IPS-18a (cell line): ENCODE measurements around the gene ENPEP.

Experiments used
- H3K27ac ChIP-seq: one replicate; pipeline ENCODE4 v1.5.1; 2013; ENCODE audit warnings: low read length
- H3K27me3 ChIP-seq: one replicate; pipeline ENCODE4 v1.6.1; 2013; ENCODE audit warnings: mild to moderate bottlenecking, low read length; ENCODE audit not compliant: control insufficient read depth, insufficient read depth
- H3K36me3 ChIP-seq: one replicate; pipeline ENCODE4 v1.6.1; 2013; ENCODE audit warnings: low read depth, low read length; ENCODE audit not compliant: control insufficient read depth
- H3K4me1 ChIP-seq: one replicate; pipeline ENCODE4 v1.6.1; 2013; ENCODE audit warnings: low read depth, low read length; ENCODE audit not compliant: control insufficient read depth
- H3K4me3 ChIP-seq: one replicate; pipeline ENCODE4 v1.5.1; 2013; ENCODE audit warnings: low read length
- H3K9ac ChIP-seq: one replicate; pipeline ENCODE4 v1.6.1; 2013; ENCODE audit warnings: mild to moderate bottlenecking, low read length, moderate library complexity
- H3K9me3 ChIP-seq: one replicate; pipeline ENCODE4 v1.6.1; 2013; ENCODE audit warnings: low read depth, low read length; ENCODE audit not compliant: control insufficient read depth

Gene ENPEP

DNA sequence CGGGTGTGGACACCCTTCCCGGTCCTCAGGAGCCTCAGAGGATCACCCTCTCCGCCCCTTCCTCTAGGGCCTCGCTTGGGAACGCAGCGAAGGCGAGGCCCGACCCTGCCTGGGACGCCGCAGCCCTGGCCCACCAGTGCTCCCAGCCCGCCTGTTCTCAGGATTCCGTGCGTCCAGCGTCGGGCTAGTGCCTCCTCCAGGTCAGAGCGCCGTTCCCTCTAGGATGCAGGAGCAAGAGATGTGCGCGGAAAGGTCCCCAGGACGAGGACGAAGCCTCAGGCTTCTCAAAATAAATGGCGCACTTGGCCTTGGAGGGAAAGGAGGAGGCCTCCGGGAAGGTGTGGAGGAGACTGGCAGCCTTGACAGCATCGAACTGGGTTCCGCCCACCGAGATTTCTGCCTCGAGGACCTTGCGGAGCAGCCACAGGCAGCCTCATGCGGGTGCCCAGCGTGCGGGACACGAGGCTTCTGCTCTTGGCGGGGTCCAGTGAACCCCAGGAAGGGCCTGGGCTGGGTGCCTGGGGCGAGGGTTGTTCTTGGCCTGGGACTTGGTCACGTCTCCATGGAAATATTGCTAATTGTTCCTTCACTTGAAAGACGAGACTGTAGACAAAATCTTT lies 111.8 kb downstream of the ENPEP start:
- Histone ChIP-seq H3K9me3 (no peaks in the 10 kb centered on the region), H3K36me3 (no peaks in the 10 kb centered on the region), H3K4me1 (no peaks in the 10 kb centered on the region), H3K9ac (no peak overlapping the region), H3K27ac (no peak overlapping the region), H3K4me3 (no peak overlapping the region), H3K27me3 (no peaks in the 10 kb centered on the region)

GRCh38 chr4:110589297-110589696 lies 113.3 kb downstream of the ENPEP start:
- Histone ChIP-seq H3K9ac (no peak overlapping the region), H3K4me3 (no peak overlapping the region), H3K27ac (no peak overlapping the region), H3K9me3 (no peaks in the 10 kb centered on the region), H3K27me3 (no peaks in the 10 kb centered on the region), H3K36me3 (no peaks in the 10 kb centered on the region), H3K4me1 (no peaks in the 10 kb centered on the region)

DNA sequence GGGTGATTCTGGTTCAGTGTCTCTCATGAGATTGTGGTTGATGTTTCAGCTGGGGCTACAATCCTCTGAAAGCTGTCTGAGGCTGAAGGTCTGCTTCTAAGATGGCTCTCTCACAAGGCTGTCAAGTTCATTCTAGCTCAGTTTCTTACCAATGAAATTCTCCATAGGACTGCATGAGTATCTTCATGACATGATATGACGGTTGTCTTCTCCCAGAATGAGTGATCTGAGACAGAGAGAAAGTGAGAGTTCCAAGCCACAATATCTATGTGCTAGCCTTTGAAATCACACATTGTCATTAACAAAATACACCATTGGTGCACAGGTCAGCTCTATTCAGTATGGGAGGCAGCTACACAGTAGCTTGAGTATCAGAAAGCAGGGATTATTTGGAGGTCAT lies 119.6 kb downstream of the ENPEP start:
- H3K27ac ChIP-seq, result no peak overlapping the region
- H3K9ac ChIP-seq, result no peak overlapping the region
- no peaks in the 10 kb centered on the region for H3K4me1 ChIP-seq
- H3K4me3 ChIP-seq, result no peak overlapping the region
- H3K9me3 ChIP-seq, result no peaks in the 10 kb centered on the region
- no peaks in the 10 kb centered on the region for H3K27me3 ChIP-seq
- H3K36me3 ChIP-seq, result no peaks in the 10 kb centered on the region

- no peaks in the 10 kb centered on the region for H3K4me1 ChIP-seq
- no peaks in the 10 kb centered on the region for H3K27me3 ChIP-seq
- no peaks in the 10 kb centered on the region for H3K9me3 ChIP-seq
- H3K27ac ChIP-seq, result no peak overlapping the region
- no peak overlapping the region for H3K9ac ChIP-seq
- H3K4me3 ChIP-seq, result no peak overlapping the region
- no peaks in the 10 kb centered on the region for H3K36me3 ChIP-seq
Observed at GRCh38 chr4:110596431-110596830, 120.5 kb downstream of the ENPEP start.

DNA sequence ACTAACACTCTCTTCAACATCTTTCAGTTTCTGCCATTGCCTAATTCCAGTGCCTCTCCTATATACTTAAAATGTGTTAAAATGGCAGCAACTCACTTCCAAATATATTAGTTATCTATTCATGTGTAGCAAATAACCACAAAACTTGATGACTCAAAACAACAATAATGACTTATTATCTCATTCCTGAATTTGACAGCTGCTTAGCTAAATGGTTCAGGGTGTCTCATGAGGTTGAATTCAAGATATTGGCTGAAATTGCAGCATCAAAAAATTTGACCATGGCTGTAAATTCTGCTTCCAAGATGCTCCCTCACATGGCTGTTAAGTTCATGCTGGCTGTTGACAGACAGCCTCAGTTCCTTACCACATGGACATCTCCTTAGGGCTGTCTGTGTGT lies 121.6 kb downstream of the ENPEP start:
- Histone ChIP-seq H3K9me3 (no peaks in the 10 kb centered on the region), H3K9ac (no peak overlapping the region), H3K27me3 (no peaks in the 10 kb centered on the region), H3K4me3 (no peak overlapping the region), H3K4me1 (no peaks in the 10 kb centered on the region), H3K27ac (no peak overlapping the region), H3K36me3 (no peaks in the 10 kb centered on the region)

- Histone ChIP-seq H3K27me3 (no peaks in the 10 kb centered on the region), H3K9ac (no peak overlapping the region), H3K9me3 (no peaks in the 10 kb centered on the region), H3K4me3 (no peak overlapping the region), H3K4me1 (no peaks in the 10 kb centered on the region), H3K36me3 (no peaks in the 10 kb centered on the region), H3K27ac (no peak overlapping the region)
Observed at GRCh38 chr4:110602061-110602460, 126.1 kb downstream of the ENPEP start.

- Histone ChIP-seq H3K9ac (no peak overlapping the region), H3K4me3 (no peak overlapping the region), H3K27me3 (peaks cover 24% of the 10 kb centered on the region), H3K4me1 (peaks cover 8% of the 10 kb centered on the region), H3K9me3 (no peaks in the 10 kb centered on the region), H3K27ac (no peak overlapping the region), H3K36me3 (no peaks in the 10 kb centered on the region)
Observed at GRCh38 chr4:110605077-110605476, 129.1 kb downstream of the ENPEP start.

DNA sequence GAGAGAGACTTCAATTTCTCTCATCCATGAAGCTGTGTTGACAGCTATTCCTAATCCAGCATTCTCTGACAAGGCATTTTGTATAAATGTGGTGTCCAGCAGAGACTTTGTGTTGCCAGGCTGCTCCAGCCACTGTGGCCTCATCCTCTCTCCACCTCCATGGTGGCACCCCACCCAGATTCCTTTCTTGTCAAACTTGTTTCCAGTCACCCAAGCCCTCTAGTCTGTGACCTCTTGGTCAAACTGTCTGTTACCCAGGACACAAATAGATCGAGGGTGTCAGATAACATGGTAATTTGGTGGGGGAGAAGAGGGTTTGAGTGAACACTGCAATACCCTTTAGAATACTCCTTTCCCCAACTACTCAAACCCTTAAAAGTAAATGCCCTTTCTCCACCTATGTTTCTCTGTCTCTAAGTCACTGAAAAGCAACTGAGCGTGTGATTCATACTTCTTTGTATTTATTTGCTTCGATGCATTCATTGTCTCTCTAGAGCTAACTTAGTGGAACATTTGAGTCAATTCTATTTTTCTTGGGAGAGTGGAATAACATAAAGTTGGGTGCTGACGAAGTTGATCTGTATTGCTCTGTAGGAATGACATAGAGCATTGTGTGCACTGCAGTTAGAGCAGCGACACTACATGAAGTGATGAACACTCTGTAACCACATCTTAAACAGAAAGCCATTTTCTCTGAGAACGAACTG lies 133.2 kb downstream of the ENPEP start:
- H3K4me3 ChIP-seq, result no peak overlapping the region
- H3K27me3 ChIP-seq, result peaks cover 66% of the 10 kb centered on the region
- no peak overlapping the region for H3K27ac ChIP-seq
- H3K9me3 ChIP-seq, result no peaks in the 10 kb centered on the region
- peaks cover 17% of the 10 kb centered on the region for H3K4me1 ChIP-seq
- no peaks in the 10 kb centered on the region for H3K36me3 ChIP-seq
- H3K9ac ChIP-seq, result no peak overlapping the region

DNA sequence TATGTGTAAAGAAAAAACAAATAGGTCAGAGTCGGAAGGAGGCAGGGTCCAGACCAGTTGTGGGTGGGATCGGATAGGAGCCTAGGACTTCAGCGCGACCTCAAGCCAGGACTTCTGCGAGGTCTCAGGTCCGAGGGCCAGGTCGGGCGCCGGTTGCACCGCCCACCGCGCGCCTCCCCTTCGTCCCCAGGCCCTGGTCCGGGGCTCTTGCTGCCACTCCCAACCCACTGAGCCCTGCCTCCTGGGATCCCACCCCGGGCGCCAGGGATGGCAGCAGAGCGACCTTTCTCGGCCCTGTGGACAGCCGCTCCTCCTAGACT lies 134.6 kb downstream of the ENPEP start:
- H3K4me3 ChIP-seq, result no peak overlapping the region
- no peaks in the 10 kb centered on the region for H3K9me3 ChIP-seq
- peaks cover 23% of the 10 kb centered on the region for H3K4me1 ChIP-seq
- H3K27me3 ChIP-seq, result peaks cover 79% of the 10 kb centered on the region
- no peak overlapping the region for H3K9ac ChIP-seq
- no peak overlapping the region for H3K27ac ChIP-seq
- no peaks in the 10 kb centered on the region for H3K36me3 ChIP-seq

DNA sequence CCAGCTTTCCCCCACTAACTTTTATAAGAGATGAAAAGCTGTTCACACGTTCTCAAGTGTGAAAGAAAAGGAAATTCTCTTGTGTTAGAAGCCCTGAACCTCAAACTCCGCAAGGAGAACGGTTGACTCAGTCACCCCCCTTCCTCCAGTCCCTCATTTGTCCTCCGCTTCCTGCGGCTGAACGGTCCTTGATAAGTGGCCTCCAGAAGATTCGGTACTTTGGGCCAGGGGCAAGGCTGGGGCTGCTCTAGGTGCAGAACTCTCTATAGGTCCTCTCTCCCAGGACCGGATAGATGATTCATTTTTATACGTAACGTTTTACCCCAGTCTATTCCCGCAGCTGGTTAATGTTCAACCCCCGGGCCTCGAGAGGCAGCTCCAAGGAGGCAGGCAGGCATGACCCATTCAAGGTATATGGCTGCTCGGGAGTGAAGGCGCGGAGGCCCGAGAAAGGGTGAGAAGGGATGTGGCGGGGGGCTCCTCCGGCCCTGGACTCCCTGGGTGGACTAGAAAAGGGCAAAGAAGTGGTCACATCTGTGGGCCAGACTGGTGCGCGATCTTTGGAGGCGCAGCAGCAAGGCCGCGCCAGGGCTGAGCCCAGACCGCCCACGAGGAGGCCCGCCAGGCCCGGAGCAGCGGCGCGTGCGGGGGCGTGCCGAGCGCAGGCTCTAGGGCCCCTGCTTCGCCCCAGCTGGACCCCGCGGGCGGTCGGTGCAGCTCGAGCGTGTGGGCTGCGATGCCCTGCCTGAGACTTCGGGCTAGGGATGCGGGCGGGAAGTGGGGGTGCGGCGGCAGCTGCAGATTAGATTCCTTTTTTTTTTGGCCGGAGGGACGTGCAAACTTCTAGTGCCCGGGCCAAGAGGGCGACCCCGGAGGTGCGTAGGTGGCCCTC lies 135.2 kb downstream of the ENPEP start:
- no peaks in the 10 kb centered on the region for H3K36me3 ChIP-seq
- no peak overlapping the region for H3K9ac ChIP-seq
- H3K9me3 ChIP-seq, result no peaks in the 10 kb centered on the region
- H3K4me1 ChIP-seq, result peaks cover 26% of the 10 kb centered on the region
- H3K27ac ChIP-seq, result no peak overlapping the region
- H3K4me3 ChIP-seq, result peak overlapping the region; percentile 7
- H3K27me3 ChIP-seq, result peaks cover 85% of the 10 kb centered on the region

- Histone ChIP-seq H3K4me1 (peaks cover 33% of the 10 kb centered on the region), H3K4me3 (peak overlapping the region; percentile 7), H3K9ac (no peak overlapping the region), H3K27me3 (peaks cover 94% of the 10 kb centered on the region), H3K27ac (no peak overlapping the region), H3K9me3 (no peaks in the 10 kb centered on the region), H3K36me3 (no peaks in the 10 kb centered on the region)
Observed at GRCh38 chr4:110611968-110612447, 136.1 kb downstream of the ENPEP start.
